RKO (cell line): ENCODE data around the gene CD48.

Experiments used
- DNase-seq: peaks from one replicate; pipeline ENCODE4 v3.0.0-alpha.2; 2016; ENCODE audit warnings: low spot score

Gene CD48

DNA sequence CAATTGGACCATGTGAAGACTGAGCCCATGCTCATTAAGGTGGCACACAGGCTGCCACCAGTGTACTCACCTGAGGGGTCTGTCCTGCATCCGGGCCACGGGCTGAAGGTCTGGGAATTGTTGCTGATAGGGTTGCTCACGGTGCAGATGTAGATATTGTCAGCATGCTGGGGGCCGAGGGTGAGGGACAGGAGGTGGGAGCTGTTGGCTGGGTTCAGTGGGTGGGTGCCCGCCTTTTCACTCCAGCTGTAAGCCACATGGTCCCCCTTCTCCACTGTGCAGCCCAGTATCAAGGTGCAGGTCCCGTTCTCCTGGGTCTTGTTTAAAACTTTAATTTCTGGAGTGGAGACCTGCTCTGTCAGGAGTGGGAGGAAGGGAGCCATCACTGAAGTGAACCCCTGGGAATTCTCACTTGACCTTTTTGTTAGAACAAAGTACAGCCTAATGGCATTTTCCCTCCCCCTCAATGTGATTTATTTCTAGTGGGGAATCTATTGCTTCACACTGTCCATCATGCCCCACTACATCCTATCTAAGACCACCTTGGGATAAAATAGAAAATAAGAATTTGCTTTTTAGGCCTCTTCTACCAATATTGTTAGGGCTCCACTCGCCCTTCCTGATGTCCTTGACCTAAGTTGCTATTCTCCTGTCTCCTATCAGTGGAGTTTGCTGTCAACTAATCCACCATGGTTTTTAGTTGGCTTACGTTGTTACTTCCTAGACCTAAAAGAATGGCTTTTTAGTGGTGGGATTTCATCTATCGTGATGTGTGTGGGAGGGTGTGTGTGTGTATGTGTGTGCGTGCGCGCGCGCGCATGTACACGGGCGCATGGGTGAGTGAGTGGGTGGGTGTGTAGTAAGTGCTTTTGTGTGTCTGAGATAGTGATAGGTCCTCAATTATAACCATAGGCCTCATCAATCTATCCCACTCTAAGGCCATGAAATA, 76.8 kb downstream of the CD48 start:
- DNase-seq: no peak

DNA sequence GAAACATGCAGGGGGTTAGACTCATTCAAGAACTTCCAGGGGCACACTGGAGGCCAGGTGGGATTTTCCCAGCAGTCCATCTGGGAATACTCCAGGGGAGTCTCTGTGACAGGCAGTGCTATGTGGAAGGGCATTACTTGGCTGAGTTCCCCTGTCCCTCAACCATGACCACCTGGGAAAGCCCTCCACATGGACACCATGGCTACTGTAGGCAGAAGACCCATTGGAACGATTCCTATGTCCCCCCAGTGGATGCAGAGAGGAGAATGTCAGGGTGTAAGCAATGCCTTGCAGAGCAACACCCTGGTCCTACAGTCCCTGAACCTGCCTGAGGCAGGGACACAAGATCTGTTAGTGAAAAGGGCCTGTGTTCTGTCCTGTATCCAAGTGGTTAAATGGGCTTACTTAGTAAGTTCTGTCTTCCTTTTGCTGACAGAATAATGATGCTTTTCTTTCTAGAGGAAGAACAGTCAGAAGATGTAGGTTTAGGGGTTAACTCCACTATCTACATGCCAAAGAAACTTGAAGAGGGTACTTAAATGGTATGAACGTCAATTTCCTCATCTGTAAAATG, 78.2 kb downstream of the CD48 start:
- no peak for DNase-seq

DNA sequence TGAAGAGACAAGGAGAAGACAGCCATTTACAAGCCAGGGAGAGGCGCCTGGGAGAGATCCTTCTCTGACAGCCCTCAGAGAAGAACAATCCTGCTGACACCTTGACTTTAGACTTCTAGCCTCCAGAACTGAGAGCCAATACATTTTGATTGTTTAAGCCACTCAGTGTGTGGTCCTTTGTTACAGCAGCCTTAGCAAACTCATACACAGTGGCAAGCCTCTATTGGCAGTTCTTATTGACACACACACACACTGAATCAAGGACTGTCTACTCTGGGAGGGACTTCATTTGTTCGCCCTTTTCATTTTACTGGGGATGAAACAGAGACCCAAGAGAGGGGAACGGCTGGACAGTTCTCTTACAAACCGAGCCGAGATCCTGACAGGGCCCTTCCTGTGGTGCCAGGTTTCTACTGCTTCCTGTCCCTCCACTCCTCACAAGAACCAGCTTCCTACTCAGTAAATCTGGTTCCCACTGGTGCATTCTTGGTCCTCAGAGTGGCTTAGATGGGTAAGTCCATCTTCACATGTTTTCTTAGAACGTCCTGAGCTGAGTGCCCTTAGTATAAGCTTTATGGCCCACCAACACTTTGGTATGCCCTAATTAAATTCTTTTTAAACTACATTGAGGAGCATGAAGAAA, 79.5 kb downstream of the CD48 start:
- DNase-seq: no peak

DNA sequence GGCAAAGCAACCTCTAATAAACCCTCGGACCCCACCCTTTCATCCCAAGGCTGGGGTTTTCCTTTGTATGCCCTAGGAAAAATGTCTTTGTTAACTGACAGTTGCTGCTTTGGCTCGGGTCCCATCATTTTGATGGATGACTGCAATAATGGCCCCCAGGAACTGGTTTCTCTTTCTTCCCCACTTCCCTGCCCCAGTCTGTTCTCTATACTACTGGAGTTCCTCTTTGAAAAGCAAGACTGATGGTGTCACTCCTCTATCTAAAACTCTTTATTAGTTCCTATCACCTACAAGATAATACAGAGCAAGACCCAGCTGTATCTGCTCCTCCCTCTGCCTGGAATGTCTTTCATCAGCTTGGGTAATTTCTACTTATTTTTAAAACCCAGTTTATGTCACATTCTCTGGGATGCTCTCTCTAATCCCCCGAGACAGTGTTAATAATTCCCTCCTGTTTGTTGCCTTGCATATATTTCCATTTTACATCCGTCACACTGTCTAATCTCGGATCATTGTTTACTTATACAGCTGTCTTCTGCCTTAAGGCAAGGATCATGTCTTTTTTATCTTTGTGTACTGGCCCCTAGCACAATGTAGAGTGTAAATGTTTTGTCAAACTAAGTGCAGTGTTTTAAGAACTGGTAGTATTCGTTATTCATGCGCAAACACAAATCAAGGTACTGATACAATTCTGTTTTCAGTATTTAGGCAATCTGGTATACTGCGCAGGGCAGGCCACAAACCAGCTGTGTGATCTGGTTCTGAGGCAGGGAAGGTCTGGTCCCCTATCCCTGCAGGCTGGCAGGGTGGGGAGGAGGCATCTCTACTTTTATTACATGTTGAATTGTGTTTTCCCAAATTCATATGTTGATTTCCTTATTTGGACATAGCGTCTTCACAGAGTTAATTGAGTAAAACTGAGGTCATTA, 80.8 kb downstream of the CD48 start:
- no peak for DNase-seq

DNA sequence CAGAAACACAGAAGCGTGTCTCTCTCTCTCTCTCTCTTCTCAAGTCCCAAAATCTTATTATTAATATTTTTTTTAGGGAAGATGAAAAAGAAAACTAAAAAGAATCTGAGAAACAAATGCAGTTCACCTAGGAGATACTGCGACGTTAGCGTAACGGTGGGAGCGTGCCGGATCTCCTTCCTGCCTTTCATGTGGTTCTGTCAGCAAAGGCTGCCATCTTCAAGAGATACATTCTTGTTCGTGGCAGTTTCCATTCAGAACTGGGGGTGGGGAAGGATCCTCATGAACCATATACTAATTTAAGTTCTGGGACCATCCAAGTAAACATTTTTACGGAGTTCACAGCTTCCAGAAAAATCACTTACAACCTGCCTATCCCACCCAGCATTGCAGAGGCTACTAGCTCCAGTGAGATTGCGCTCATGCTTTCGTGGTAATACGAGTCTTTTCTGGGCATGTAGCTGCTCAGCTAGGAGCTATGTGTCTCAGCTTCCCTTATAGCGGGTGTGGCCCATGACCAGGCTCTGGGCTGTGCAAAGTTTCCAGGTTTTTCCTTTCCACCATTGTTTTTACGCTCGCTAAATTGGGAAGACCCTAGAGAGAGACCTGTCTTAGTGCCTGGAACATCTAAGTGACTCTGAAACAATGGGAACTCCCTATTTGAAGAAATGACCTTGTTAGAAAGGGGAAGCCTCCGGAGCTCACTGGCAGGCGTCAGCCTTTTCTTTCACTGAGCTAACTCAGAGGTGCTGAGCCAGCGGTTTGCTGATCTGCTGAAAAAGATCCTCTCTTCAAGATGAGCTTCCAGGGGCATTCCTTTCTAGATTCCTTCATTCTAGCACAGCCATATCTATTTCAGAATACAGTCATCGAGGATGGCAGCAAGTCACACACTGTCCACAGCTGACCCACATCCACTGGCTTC, 82.1 kb downstream of the CD48 start:
- no peak for DNase-seq

DNA sequence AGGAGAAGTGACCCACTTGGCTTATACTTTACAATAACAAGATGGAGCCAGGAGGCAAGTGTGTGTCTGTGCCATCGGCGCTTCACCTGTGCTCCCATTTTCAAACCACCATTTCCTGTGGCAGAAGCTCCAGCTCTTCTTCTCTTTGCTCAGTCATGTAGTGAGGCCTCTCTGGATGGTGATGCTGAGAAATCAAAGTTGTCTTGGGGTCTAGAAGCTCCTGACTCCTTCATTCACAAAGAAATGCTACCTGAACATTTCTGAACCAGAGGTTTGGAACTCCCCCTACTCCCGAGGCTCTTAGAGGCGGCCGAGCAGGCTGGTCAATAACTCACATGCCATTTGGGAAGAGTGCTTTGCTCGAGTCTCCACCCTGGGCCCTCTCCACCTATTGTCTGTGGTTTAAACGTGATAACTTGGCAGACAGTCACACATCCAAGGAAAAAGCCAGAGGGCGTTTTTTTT, 82.8 kb downstream of the CD48 start:
- DNase-seq: no peak
